RWPE1 (cell line): ENCODE data around the gene LCMT1.
A peak's percentile ranks its signal among the peaks of the same experiment; 100 is the strongest.

ENCODE experiments used
- CTCF ChIA-PET: fragments of 350-600 bp; sonication (Branson Sonifier 250); formaldehyde crosslinking; extraction: SDS; loops from one replicate; lab custom pipeline; 2021; lab: Yijun Ruan, JAX
- POLR2A ChIA-PET: fragments of 400-600 bp; formaldehyde crosslinking; extraction: SDS; loops from one replicate; lab custom pipeline; 2020; ENCODE audit warnings: antibody characterized with exemption; ENCODE audit not compliant: low non-redundant PET; lab: Yijun Ruan, JAX
- DNase-seq: peaks from one replicate; pipeline ENCODE4 v3.0.0; 2012; ENCODE audit warnings: low spot score
- H3K27ac ChIP-seq: fragments of 450-650 bp; 2 replicates; pipeline ENCODE4 v1.5.1; 2017
- TF ChIP-seq, protein P1 (sequence below): fragments of 450-650 bp; conservative IDR thresholded peaks from 2 replicates; pipeline ENCODE4 v1.5.1; 2017; ENCODE audit warnings: low read depth, mild to moderate bottlenecking

The LCMT1 gene

GRCh38 chr16:25066747-25067631 is 44.6 kb upstream of the LCMT1 start:
- ChIA-PET POLR2A (no interaction called here), CTCF (interaction anchor here (0.5 to 0.6 kb wide), 3 partner anchors 18 to 97 kb away, joined by 3 read pairs; no protein-coding TSS in a partner anchor)
- H3K27ac ChIP-seq, result peak overlapping the region; percentile 64
- DNase-seq, result peak; percentile 79
- TF ChIP-seq, protein P1, sequence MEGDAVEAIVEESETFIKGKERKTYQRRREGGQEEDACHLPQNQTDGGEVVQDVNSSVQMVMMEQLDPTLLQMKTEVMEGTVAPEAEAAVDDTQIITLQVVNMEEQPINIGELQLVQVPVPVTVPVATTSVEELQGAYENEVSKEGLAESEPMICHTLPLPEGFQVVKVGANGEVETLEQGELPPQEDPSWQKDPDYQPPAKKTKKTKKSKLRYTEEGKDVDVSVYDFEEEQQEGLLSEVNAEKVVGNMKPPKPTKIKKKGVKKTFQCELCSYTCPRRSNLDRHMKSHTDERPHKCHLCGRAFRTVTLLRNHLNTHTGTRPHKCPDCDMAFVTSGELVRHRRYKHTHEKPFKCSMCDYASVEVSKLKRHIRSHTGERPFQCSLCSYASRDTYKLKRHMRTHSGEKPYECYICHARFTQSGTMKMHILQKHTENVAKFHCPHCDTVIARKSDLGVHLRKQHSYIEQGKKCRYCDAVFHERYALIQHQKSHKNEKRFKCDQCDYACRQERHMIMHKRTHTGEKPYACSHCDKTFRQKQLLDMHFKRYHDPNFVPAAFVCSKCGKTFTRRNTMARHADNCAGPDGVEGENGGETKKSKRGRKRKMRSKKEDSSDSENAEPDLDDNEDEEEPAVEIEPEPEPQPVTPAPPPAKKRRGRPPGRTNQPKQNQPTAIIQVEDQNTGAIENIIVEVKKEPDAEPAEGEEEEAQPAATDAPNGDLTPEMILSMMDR, result no peak

GRCh38 chr16:25073854-25074253 is 37.7 kb upstream of the LCMT1 start:
- ChIA-PET CTCF (interaction anchor here (0.7 kb wide), 1 partner anchor 18 kb away, joined by 3 read pairs; no protein-coding TSS in a partner anchor), POLR2A (no interaction called here)
- no peak overlapping the region for H3K27ac ChIP-seq
- TF ChIP-seq, protein P1, result no peak
- DNase-seq, result no peak

- no peak overlapping the region for H3K27ac ChIP-seq
- ChIA-PET CTCF (interaction anchor here (0.6 kb wide), 1 partner anchor 28 kb away, joined by 3 read pairs; no protein-coding TSS in a partner anchor), POLR2A (no interaction called here)
- DNase-seq, result no peak
- TF ChIP-seq, protein P1, result no peak
These were observed 33.1 kb upstream of the LCMT1 start for GRCh38 chr16:25078386-25078978.

- DNase-seq, result no peak
- CTCF ChIA-PET, result no interaction called here
- no peak overlapping the region for H3K27ac ChIP-seq
- TF ChIP-seq, protein P1, result no peak
- POLR2A ChIA-PET, result no interaction called here
These were observed 31.7 kb upstream of the LCMT1 start for GRCh38 chr16:25079637-25080378.

- TF ChIP-seq, protein P1, result no peak
- POLR2A ChIA-PET, result no interaction called here
- CTCF ChIA-PET, result no interaction called here
- no peak overlapping the region for H3K27ac ChIP-seq
- no peak for DNase-seq
These were observed 31.0 kb upstream of the LCMT1 start for GRCh38 chr16:25080420-25081131.

DNA sequence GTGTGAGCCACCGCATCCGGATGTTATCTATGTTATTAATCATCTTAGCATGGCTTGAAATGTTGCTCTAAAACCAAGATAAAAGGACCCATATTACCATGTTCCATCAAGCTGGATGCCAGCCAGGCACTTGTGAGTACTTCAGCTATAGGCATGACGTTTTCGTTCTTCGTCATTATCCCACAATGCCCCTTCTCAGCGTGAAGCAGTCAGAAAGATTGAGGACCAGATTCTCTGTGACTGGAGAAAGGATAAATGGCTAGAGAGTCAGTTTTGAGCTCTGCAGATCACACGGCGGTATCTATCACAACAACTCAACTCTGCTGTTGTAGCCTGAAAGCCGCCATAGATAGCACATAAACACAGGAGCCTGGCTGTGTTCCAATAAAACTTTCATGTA is 29.8 kb upstream of the LCMT1 start:
- no peak for DNase-seq
- CTCF ChIA-PET, result no interaction called here
- POLR2A ChIA-PET, result no interaction called here
- TF ChIP-seq, protein P1, result no peak
- no peak overlapping the region for H3K27ac ChIP-seq
